NOMO-1 treated with dmso at 0.1 percent for 144 hours (cell line): ENCODE measurements around the gene LAMA2.
"Not testable (repeated sequence)": the region's sequence is repeated elsewhere in the genome, so short reads cannot be mapped to it uniquely, and the experiment has no call there.

Experiments used
- DNase-seq: peaks from one replicate; lab custom pipeline; 2025; ENCODE audit not compliant: unreplicated experiment; lab: John Stamatoyannopoulos, UW

Gene LAMA2

DNA sequence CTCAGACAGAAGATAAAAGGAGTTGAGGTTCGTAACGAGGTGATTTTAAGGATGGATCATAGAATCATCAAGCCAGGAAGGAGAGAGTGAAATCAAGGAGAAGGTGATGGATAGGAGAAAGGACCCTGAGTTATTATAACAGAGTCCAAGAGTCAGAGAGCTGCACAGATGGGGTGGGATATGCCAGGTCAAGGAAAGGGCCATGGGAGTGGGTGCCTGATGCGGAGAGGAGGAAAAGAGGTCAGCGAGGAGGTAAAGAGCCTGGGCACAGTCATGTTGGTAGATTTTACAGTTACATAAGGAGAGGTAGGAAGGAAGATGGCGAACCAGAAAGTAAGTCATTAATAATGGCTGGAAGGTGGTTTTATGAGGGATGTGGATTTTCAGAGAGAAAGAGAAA lies 114.9 kb downstream of the LAMA2 start:
- no peak for DNase-seq

- DNase-seq, result no peak
Observed at GRCh38 chr6:129006724-129007514, 124.0 kb downstream of the LAMA2 start.

DNA sequence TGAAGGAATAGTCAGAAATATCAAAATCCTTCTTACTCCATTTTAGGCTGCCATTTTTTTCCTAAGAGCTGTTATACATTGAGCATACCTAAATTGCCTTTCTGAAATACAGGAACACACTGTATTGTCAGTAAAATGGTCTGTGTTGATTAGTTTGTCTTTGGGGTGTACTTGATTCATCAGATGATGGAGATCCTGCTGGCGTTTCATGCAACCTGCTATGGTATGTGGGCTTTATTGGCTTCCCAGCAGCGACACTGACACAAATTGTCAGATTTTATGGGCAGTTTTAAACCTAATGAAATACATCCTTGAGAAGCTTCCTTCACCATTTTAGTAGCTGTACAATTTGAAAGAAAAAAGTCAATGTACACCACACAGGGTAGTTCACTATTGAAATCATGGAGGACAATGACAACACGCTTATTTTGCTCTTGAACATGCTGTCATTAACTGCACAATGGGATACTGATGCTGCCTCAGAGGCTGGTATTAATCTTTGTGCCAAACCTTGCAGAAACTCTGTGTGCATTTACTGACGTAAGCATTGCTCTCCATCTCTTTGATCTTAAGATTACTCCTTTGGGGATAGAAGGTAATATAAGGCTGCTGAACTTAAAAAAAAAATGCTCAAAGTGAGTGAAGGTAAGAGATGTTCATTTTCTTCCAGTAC lies 124.9 kb downstream of the LAMA2 start:
- DNase-seq, result no peak

DNA sequence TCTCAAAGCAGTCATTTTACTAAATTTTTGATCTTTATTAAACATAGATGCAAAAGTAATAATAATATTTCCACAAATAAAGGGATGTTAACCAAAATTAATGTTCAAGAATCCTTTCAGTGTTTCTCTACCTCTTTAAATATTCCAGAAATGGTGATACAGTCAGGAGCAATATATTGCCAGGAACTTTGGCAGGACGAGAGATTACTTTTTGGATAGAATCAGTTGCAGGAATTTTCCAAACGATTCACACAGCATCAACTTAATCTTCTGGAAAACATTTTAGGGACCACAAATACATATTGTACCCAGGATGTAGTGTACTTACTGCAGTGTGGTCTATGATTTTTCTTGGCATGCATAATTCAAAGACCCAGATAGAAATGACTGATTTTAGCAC lies 125.7 kb downstream of the LAMA2 start:
- no peak for DNase-seq

GRCh38 chr6:129009851-129010250 lies 126.9 kb downstream of the LAMA2 start:
- no peak for DNase-seq

GRCh38 chr6:129014302-129014701 lies 131.4 kb downstream of the LAMA2 start:
- no peak for DNase-seq

DNA sequence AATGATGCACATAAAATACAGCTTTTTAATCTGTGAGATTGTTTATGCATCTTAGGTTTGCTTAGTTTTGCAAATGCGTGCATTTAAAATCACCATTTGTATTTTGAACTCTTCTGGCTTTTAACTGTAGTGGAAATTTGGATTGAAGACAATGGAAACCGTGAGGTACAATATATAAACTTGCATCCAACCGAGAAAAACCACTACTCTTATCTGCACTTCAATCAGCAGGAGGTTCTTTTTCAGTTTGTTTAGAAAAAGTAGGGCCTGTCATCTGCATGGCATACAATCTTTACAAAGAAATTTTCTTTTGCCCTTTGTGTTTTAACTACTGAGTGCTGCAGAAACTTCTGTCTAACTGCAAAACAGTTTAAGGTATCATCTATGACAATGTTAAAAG lies 132.8 kb downstream of the LAMA2 start:
- no peak for DNase-seq

DNA sequence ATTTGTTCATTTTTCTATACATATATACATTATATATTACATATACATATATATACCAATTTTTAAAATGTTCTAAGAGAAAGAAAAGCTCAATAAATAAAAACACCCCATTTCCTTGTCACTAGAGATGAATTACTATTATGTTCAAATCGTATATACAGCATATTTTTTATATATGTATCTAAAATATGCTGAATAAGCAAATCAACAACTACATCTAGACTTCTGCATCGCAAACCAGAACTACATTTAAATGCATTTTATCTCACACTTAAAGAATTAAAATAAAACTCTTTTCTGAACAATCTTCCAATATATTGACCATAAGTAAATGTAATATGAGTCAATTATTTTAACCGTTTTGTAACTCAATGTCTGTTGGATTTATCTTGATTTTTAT lies 133.9 kb downstream of the LAMA2 start:
- no peak for DNase-seq

GRCh38 chr6:129022011-129022553 lies 139.1 kb downstream of the LAMA2 start:
- DNase-seq, result no peak

- DNase-seq, result no peak
Observed at GRCh38 chr6:129026601-129027000, 143.7 kb downstream of the LAMA2 start.

DNA sequence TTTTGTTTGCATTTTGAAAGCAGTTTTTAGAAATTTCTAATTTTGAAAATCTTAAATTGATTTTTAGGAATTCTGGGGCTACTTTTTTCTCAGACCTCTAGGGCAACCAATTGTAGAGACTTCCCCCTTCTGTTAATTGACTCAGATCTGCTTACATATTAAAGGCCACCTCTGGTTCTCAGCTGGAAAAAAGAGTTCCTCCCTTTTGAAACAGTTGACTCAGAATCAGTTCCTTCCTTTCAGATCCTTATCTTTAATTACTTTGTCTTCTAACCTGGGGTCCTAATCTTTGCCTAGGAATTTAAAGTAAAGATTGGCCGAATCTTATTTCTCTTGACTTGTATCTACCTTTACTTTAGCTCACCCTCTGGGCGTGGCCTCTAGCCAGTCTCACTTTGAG lies 146.8 kb downstream of the LAMA2 start:
- DNase-seq, result no peak

DNA sequence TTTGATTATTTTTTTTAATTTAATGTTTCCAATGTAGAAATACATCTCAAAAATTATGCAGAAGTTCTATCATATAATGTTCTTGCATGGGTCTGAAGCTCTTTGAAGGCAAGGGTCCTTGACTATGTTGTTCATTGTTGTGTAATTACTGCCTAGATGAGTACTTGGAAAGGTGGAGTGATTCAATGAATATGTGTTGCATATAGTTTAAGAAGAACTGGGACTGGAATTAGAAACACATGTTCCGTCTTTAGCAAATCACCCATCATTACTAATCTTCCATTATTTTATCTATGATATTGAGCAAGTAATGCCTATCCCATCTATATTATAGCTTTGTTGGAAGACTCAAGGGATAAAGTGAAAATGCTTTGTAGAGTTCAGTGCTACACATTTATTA lies 147.3 kb downstream of the LAMA2 start:
- no peak for DNase-seq

GRCh38 chr6:129031051-129031599 lies 148.2 kb downstream of the LAMA2 start:
- DNase-seq, result no peak

DNA sequence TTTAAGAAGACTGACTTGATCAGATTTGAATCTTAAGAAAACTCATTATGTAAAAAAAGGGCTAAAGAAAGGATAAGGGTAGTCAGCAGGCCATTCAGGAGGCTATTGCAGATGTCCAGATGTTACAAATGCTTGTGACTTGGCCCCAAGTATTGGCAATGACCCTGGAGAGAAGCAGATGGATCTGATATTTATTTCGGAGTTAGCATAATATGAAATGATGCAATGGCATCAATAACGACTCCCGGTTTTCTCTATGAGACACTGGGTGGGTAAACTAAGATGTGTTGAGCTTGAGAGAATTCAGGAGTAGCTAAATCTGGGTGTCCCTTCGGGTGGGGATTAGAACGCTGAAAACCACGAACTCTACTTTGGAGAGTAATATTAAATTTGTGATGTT lies 149.7 kb downstream of the LAMA2 start:
- DNase-seq, result no peak

- no peak for DNase-seq
Observed at GRCh38 chr6:129033180-129033579, 150.2 kb downstream of the LAMA2 start.

DNA sequence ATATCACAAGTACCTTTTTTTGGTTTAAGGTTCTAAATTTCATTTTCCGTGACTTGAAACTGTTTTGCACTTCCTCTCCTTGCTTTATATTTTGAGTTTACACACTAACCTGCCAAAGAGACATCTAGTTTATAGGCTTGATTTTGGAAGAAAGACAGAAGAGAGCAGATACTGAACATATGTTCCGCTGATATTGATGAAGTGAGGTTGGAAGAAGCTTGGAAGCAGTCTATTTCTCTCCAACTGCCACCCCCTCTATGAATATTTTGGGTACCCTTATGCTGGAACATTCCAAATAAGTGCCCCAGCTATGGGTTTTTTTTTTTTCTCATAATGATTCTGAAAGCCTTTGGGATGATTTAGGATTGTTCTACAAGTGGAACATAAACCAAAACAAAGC lies 150.6 kb downstream of the LAMA2 start:
- no peak for DNase-seq

GRCh38 chr6:129041563-129041962 lies 158.6 kb downstream of the LAMA2 start:
- DNase-seq, result no peak

DNA sequence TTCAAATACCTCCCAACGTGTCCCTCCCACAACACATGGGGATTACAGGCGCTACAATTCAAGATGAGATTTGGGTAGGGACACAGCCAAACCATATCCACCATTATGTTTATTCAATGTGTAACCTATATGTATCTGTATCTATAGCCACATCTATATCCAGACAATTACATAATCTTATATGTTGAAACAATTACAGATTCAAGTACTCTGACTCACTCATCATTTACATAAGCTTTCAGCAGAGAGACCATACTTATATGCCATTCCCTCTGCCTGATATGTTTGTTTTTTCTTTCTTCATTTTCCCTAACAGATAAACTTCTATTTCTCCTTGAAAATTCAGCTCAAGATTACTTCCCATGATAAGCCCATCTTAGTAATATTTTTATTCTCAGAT lies 163.6 kb downstream of the LAMA2 start:
- DNase-seq, result no peak

DNA sequence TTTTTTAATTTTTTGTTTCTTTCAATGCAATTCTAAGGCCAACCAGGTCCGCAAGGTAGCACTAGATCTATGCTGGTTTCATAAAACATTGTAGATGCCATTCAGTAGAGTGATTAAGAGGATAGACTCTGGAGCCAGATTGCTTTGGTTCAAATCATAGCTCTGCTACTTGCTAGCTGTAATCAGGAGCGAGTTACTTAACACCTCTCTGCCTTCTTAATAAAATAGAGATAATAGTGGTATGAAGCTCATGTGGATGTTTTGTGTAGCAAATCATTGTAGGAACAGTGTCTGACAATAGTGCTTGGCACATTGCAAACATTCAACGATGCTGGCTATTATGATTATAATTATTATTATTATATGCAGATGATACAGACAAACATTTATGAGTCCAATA lies 164.9 kb downstream of the LAMA2 start:
- DNase-seq, result no peak

GRCh38 chr6:129050086-129050485 lies 167.1 kb downstream of the LAMA2 start:
- DNase-seq, result no peak

DNA sequence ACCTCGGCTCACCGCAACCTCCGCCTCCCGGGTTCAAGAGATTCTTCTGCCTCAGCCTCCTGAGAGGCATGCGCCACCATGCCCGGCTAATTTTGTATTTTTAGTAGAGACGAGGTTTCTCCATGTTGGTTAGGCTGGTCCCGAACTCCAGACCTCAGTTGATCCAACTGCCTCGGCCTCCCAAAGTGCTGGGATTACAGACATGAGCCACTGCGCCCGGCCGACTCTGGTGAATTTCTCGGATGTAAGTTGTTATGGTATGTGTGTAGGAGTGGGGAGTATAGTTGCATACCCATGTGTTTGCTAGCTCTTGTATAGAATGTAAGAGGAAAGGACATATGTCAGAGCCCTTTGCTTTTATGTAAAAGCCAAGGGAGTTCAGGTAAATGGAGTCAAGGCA lies 170.2 kb downstream of the LAMA2 start:
- DNase-seq, result not testable (repeated sequence)

GRCh38 chr6:129055796-129056195 lies 172.9 kb downstream of the LAMA2 start:
- DNase-seq, result no peak
